WTC11 (cell line): ENCODE measurements around the gene COPE. TPM values are rescaled to one million over a fixed set of nuclear protein-coding genes. Genes with fewer than 3 reads are reported as not detected.

ENCODE experiments used
- ATAC-seq: fragments of 200-7000 bp; cut with Tn5 transposase; 2 replicates; pipeline ENCODE4 v1.10.0; 2021; ENCODE audit warnings: mild to moderate bottlenecking, moderate library complexity
- CTCF ChIA-PET: fragments of 300-600 bp; sonication (Branson Sonifier 250); formaldehyde crosslinking; loops from one replicate; lab custom pipeline; 2021; ENCODE audit warnings: antibody characterized with exemption; lab: Charles Lee
- POLR2A ChIA-PET: fragments of 350-600 bp; sonication (Branson Sonifier 250); formaldehyde crosslinking; loops from one replicate; lab custom pipeline; 2021; ENCODE audit warnings: antibody characterized with exemption; lab: Charles Lee
- DNase-seq: peaks from one replicate; pipeline ENCODE4 v3.0.0; 2021; ENCODE audit warnings: low spot score
- H3K27ac Mint-ChIP-seq: 2 replicates; pipeline ENCODE4 v1.8.0; 2021; ENCODE audit warnings: mixed read lengths
- H3K27me3 Mint-ChIP-seq: 2 replicates; pipeline ENCODE4 v1.8.0; 2021; ENCODE audit warnings: low read depth, mild to moderate bottlenecking, moderate library complexity, mixed read lengths
- H3K36me3 Mint-ChIP-seq: 2 replicates; pipeline ENCODE4 v1.8.0; 2021; ENCODE audit warnings: mixed read lengths
- H3K4me1 Mint-ChIP-seq: 2 replicates; pipeline ENCODE4 v1.8.0; 2022; ENCODE audit warnings: mixed read lengths
- H3K4me3 Mint-ChIP-seq: 2 replicates; pipeline ENCODE4 v1.8.0; 2021; ENCODE audit warnings: mild to moderate bottlenecking, moderate library complexity, mixed read lengths
- H3K9me3 Mint-ChIP-seq: 2 replicates; pipeline ENCODE4 v1.8.0; 2021; ENCODE audit warnings: mixed read lengths
- ATF2 ChIP-seq: sonication (generic); formaldehyde crosslinking; IDR thresholded peaks from 2 replicates; pipeline ENCODE4 v1.8.1; 2022; ENCODE audit warnings: low read depth, missing genetic modification reagents, borderline replicate concordance
- ATF6 ChIP-seq: sonication (generic); formaldehyde crosslinking; IDR thresholded peaks from 2 replicates; pipeline ENCODE4 v1.8.1; 2023; ENCODE audit warnings: mild to moderate bottlenecking, missing genetic modification reagents
- ESRRA ChIP-seq: sonication (generic); formaldehyde crosslinking; IDR thresholded peaks from 2 replicates; pipeline ENCODE4 v1.8.1; 2022; ENCODE audit warnings: mild to moderate bottlenecking, missing genetic modification reagents, borderline replicate concordance
- FOXK1 ChIP-seq: sonication (generic); formaldehyde crosslinking; IDR thresholded peaks from 2 replicates; pipeline ENCODE4 v1.8.0; 2022; ENCODE audit warnings: mild to moderate bottlenecking, moderate library complexity, missing genetic modification reagents
- JAZF1 ChIP-seq: fragments of 250-450 bp; sonication (Bioruptor Pico); IDR thresholded peaks from 2 replicates; pipeline ENCODE4 v1.9.0; 2021; ENCODE audit warnings: moderate library complexity, mild to moderate bottlenecking, inconsistent platforms
- NR3C1 ChIP-seq: sonication (generic); formaldehyde crosslinking; conservative IDR thresholded peaks from 2 replicates; pipeline ENCODE4 v1.8.1; 2023; ENCODE audit warnings: low read depth, mild to moderate bottlenecking, missing genetic modification reagents
- OVOL2 ChIP-seq: fragments of 250-450 bp; sonication (Bioruptor Pico); IDR thresholded peaks from 2 replicates; pipeline ENCODE4 v1.9.0; 2021; ENCODE audit warnings: mild to moderate bottlenecking, borderline replicate concordance
- RELA ChIP-seq: sonication (generic); formaldehyde crosslinking; IDR thresholded peaks from 2 replicates; pipeline ENCODE4 v1.8.1; 2022; ENCODE audit warnings: missing genetic modification reagents, mild to moderate bottlenecking, borderline replicate concordance
- SOX15 ChIP-seq: fragments of 250-450 bp; sonication (Bioruptor Pico); IDR thresholded peaks from 2 replicates; pipeline ENCODE4 v1.9.0; 2021; ENCODE audit warnings: mild to moderate bottlenecking
- SP1 ChIP-seq: sonication (generic); formaldehyde crosslinking; conservative IDR thresholded peaks from 2 replicates; pipeline ENCODE4 v1.8.1; 2022; ENCODE audit warnings: missing genetic modification reagents
- TEAD4 ChIP-seq: sonication (generic); formaldehyde crosslinking; IDR thresholded peaks from 2 replicates; pipeline ENCODE4 v1.8.0; 2022; ENCODE audit warnings: mild to moderate bottlenecking, missing genetic modification reagents
- USF1 ChIP-seq: sonication (generic); formaldehyde crosslinking; IDR thresholded peaks from 2 replicates; pipeline ENCODE4 v1.8.0; 2022; ENCODE audit warnings: mild to moderate bottlenecking, missing genetic modification reagents
- USF2 ChIP-seq: sonication (generic); formaldehyde crosslinking; IDR thresholded peaks from 2 replicates; pipeline ENCODE4 v1.8.1; 2023; ENCODE audit warnings: mild to moderate bottlenecking, missing genetic modification reagents, moderate library complexity
- ZBTB43 ChIP-seq: sonication (generic); formaldehyde crosslinking; IDR thresholded peaks from 2 replicates; pipeline ENCODE4 v1.8.1; 2023; ENCODE audit warnings: mild to moderate bottlenecking, missing genetic modification reagents
- ZNF396 ChIP-seq: fragments of 250-450 bp; sonication (Bioruptor Pico); IDR thresholded peaks from 2 replicates; pipeline ENCODE4 v1.8.0; 2021; ENCODE audit warnings: mild to moderate bottlenecking, moderate library complexity, borderline replicate concordance
- ZNF416 ChIP-seq: fragments of 250-450 bp; sonication (Bioruptor Pico); IDR thresholded peaks from 2 replicates; pipeline ENCODE4 v1.9.0; 2021; ENCODE audit warnings: mild to moderate bottlenecking, inconsistent platforms
- ZNF425 ChIP-seq: fragments of 250-450 bp; sonication (Bioruptor Pico); conservative IDR thresholded peaks from 2 replicates; pipeline ENCODE4 v1.9.0; 2021; ENCODE audit warnings: mild to moderate bottlenecking
- total RNA-seq: library from RNA; stranded (reverse); gene quantifications from 3 replicates; pipeline ENCODE4 v1.2.3, GENCODE V29; 2021

COPE gene
- total RNA-seq, 1 experiment from 2014 or later = 228 TPM

- TF ChIP-seq ZBTB43 (CRISPR knock-in tag) (no peak), ATF2 (no peak), ZNF416 (CRISPR knock-in tag) (no peak), RELA (no peak), SOX15 (no peak), FOXK1 (CRISPR knock-in tag) (no peak), TEAD4 (CRISPR knock-in tag) (no peak), OVOL2 (CRISPR knock-in tag) (no peak), ATF6 (no peak), JAZF1 (CRISPR knock-in tag) (no peak)
These were observed 23.5 kb upstream of the COPE start (continued) for GRCh38 chr19:18942692-18943091.

GRCh38 chr19:18941628-18942354 lies 22.6 kb upstream of the COPE start:
- Mint-ChIP-seq H3K4me3 (peak overlapping the region; percentile 61), H3K27me3 (peaks cover 34% of the 10 kb centered on the region), H3K4me1 (peaks cover 24% of the 10 kb centered on the region), H3K9me3 (no peaks in the 10 kb centered on the region), H3K27ac (no peak overlapping the region; the same call in 1 of the 2 replicates), H3K36me3 (peaks cover 7% of the 10 kb centered on the region)
- ChIA-PET POLR2A (no interaction called here), CTCF (interaction anchor here (0.7 to 1.4 kb wide), 3 partner anchors 15 to 45 kb away, joined by 4 to 7 read pairs (median 7); partner anchors contain the start of genes COPE and DDX49)
- peak; percentile 44 for DNase-seq
- no peak for TF ChIP-seq NR3C1
- no peak for TF ChIP-seq ESRRA (CRISPR knock-in tag)
- TF ChIP-seq SP1 (CRISPR knock-in tag) = no peak
- TF ChIP-seq USF1 (CRISPR knock-in tag) = no peak
- TF ChIP-seq, all 79 proteins: peak for 0
- no peak for ATAC-seq

GRCh38 chr19:18940769-18941627 lies 21.8 kb upstream of the COPE start, which contains the start of gene HOMER3:
Gene HOMER3 (minus strand): TSS chr19:18941217. CDS start chr19:18938982, 2,235 bp downstream.
- H3K4me3 Mint-ChIP-seq = peak within 1 kb of the TSS; percentile 82
- H3K27ac Mint-ChIP-seq = no peak within 1 kb of the TSS; the same call in 1 of the 2 replicates
- ATAC-seq (peak; percentile 29), DNase-seq (peak; percentile 71)
- H3K4me1 Mint-ChIP-seq = peaks cover 24% of the 10 kb centered on the region
- TF ChIP-seq USF2 (CRISPR knock-in tag) (0 out of 2 replicates have a peak, but pooled peaks have one; percentile 8), ZNF396 (no peak), ZNF425 (no peak)
- H3K9me3 Mint-ChIP-seq = no peaks in the 10 kb centered on the region
- peaks cover 7% of the 10 kb centered on the region for H3K36me3 Mint-ChIP-seq
- POLR2A ChIA-PET = no interaction called here
- H3K27me3 Mint-ChIP-seq = peaks cover 34% of the 10 kb centered on the region
- CTCF ChIA-PET = interaction anchor here (0.7 to 2.3 kb wide), 7 partner anchors 12 to 55 kb away, joined by 4 to 13 read pairs (median 7); partner anchors contain the start of genes COPE and DDX49
